Measurements from ENCODE around the gene IL12A. TPM values are rescaled to one million over a fixed set of nuclear protein-coding genes. Genes with fewer than 3 reads are reported as not detected.

Gene IL12A
- total and polyA plus RNA-seq, 10 of the 15 experiments (the other 5 are each of a cell fraction or from before 2014, with no cell fraction given) = 0.50 to 10.9 (median 3.5) TPM

DNA sequence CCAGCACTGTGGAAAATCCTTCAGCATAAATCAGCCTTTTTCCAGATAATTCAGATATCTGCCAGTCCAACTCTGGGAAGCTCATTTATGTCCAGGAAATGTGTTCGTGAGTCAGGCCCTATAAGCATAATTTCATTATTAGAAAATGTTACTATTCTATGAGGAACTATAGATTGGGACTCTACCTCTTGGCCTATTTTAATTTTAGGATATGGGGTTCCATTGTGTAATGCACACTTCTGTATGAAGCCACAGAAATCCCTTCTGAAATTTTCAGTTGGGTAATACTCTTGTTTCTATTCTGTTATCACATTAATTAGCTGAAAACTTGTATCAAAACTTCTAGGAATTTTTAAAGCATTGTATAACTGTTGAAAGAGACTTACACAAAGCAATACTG is 43.9 kb upstream of the IL12A start:
- 0% methylated on average over 1 of the region's 1 CpG for WGBS (ENCODE audit: insufficient coverage, insufficient replicate concordance, low lambda C conversion rate, missing lambda C conversion rate)
- ChIA-PET CTCF (interaction anchor here (1.1 to 2.3 kb wide), 3 partner anchors 59 to 61 kb away, joined by 3 to 11 read pairs (median 5); no protein-coding TSS in a partner anchor), SMC1A (ENCODE audit: uncharacterized antibody, unreplicated experiment) (interaction anchor here (1.0 to 2.0 kb wide), 3 partner anchors 42 to 60 kb away, joined by 5 to 6 read pairs (median 5); no protein-coding TSS in a partner anchor), POLR2A (no interaction called here), RAD21 (ENCODE audit: unreplicated experiment) (interaction anchor here (0.7 to 1.4 kb wide), 2 partner anchors 42 to 60 kb away, joined by 3 to 4 read pairs; no protein-coding TSS in a partner anchor)
- H3K79me2 ChIP-seq (ENCODE audit: control insufficient read depth, insufficient read depth, low read length) = no peaks in the 10 kb centered on the region
- no peaks in the 10 kb centered on the region for H4K20me1 ChIP-seq (ENCODE audit: control insufficient read depth, insufficient read depth)
- H3K27ac ChIP-seq (ENCODE audit: control insufficient read depth, insufficient read depth) = no peak overlapping the region
- H3K9me3 ChIP-seq (replicated peaks; ENCODE audit: control insufficient read depth, insufficient read depth, low read length) = no peaks in the 10 kb centered on the region
- DNase-seq (ENCODE audit: low read depth, low spot score) (no peak), ATAC-seq (no peak), FAIRE-seq (no peak)
- no peak overlapping the region for H3K9ac ChIP-seq (ENCODE audit: control insufficient read depth, insufficient read depth, low read length)
- H3K4me3 ChIP-seq = no peak overlapping the region
- no peak overlapping the region for H3K4me2 ChIP-seq (ENCODE audit: control insufficient read depth, insufficient read depth)
- H3K4me1 ChIP-seq (ENCODE audit: control insufficient read depth, insufficient read depth, low read length) = peaks cover 12% of the 10 kb centered on the region
- H3K36me3 ChIP-seq (ENCODE audit: control insufficient read depth in 2 of 2, insufficient read depth in 2 of 2, low read length in 1 of 2) = no peaks in the 10 kb centered on the region
- intact Hi-C loops (cut with micrococcal nuclease; ENCODE audit: unreplicated experiment) = no loop called here
- in situ Hi-C loops (cut with MboI) = no loop called here
- no peaks in the 10 kb centered on the region for H3K27me3 ChIP-seq (replicated peaks in 1 of 2; ENCODE audit: control insufficient read depth in 2 of 2, insufficient read depth in 2 of 2, low read length in 1 of 2)
- no TSS peak for BruUV-seq (replicated peaks)
- TF ChIP-seq NBN (IDR thresholded peaks at IDR 0.05) = no peak
- no peak for TF ChIP-seq SIN3A (IDR thresholded peaks at IDR 0.05; ENCODE audit: low read depth, low read length)
- no peak for TF ChIP-seq GATAD2B (conservative IDR thresholded peaks at IDR 0.05; ENCODE audit: low read depth)
- no peak for TF ChIP-seq ZNF24 (IDR thresholded peaks at IDR 0.05)
- TF ChIP-seq MTA3 (IDR thresholded peaks at IDR 0.05; ENCODE audit: borderline replicate concordance, low read length) = no peak
- TF ChIP-seq, protein P1, sequence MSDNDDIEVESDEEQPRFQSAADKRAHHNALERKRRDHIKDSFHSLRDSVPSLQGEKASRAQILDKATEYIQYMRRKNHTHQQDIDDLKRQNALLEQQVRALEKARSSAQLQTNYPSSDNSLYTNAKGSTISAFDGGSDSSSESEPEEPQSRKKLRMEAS (IDR thresholded peaks at IDR 0.05; ENCODE audit: low read depth, low read length) = no peak
- TF ChIP-seq SUPT20H (IDR thresholded peaks at IDR 0.05; ENCODE audit: borderline replicate concordance, control insufficient read depth, low read depth, low read length) = no peak
- H2AFZ ChIP-seq (ENCODE audit: control insufficient read depth, low read depth, low read length) = no peak overlapping the region

- no peaks in the 10 kb centered on the region for H3K79me2 ChIP-seq (ENCODE audit: control insufficient read depth, insufficient read depth, low read length)
- POLR2A ChIA-PET = interaction anchor here (0.6 to 1.5 kb wide), 2 partner anchors 44 to 1490 kb away, joined by 4 read pairs; no protein-coding TSS in a partner anchor
- intact Hi-C loops (cut with micrococcal nuclease; ENCODE audit: unreplicated experiment) = no loop called here
- WGBS (ENCODE audit: insufficient coverage, insufficient replicate concordance, low lambda C conversion rate, missing lambda C conversion rate) = 55% methylated on average over 2 of the region's 2 CpGs
- H3K9me3 ChIP-seq (replicated peaks; ENCODE audit: control insufficient read depth, insufficient read depth, low read length) = no peaks in the 10 kb centered on the region
- RAD21 ChIA-PET (ENCODE audit: unreplicated experiment) = interaction anchor here (1.4 to 1.8 kb wide), 2 partner anchors 59 to 61 kb away, joined by 4 to 7 read pairs; no protein-coding TSS in a partner anchor
- H3K27me3 ChIP-seq (replicated peaks in 1 of 2; ENCODE audit: control insufficient read depth in 2 of 2, insufficient read depth in 2 of 2, low read length in 1 of 2) = no peaks in the 10 kb centered on the region
- no peak for DNase-seq (ENCODE audit: low read depth, low spot score)
- H3K4me2 ChIP-seq (ENCODE audit: control insufficient read depth, insufficient read depth) = no peak overlapping the region
- H3K9ac ChIP-seq (ENCODE audit: control insufficient read depth, insufficient read depth, low read length) = no peak overlapping the region
- no peak overlapping the region for H3K4me3 ChIP-seq
- in situ Hi-C loops (cut with MboI) = no loop called here
- H4K20me1 ChIP-seq (ENCODE audit: control insufficient read depth, insufficient read depth) = no peaks in the 10 kb centered on the region
- CTCF ChIA-PET = interaction anchor here (0.6 to 2.3 kb wide), 7 partner anchors 17 to 61 kb away, joined by 3 to 11 read pairs (median 3); no protein-coding TSS in a partner anchor
- H3K27ac ChIP-seq (ENCODE audit: control insufficient read depth, insufficient read depth) = no peak overlapping the region
- no peak for FAIRE-seq
- TF ChIP-seq ZBED1 (IDR thresholded peaks at IDR 0.05; ENCODE audit: borderline replicate concordance) (no peak), SMAD1 (IDR thresholded peaks at IDR 0.05; ENCODE audit: low read depth, partially characterized antibody) (no peak), JUND (IDR thresholded peaks at IDR 0.05; ENCODE audit: low read depth, low read length) (no peak), JUNB (IDR thresholded peaks at IDR 0.05) (no peak), ZNF217 (IDR thresholded peaks at IDR 0.05) (no peak), RUNX3 (IDR thresholded peaks at IDR 0.05; ENCODE audit: low read length) (no peak), SMAD5 (IDR thresholded peaks at IDR 0.05; ENCODE audit: low read depth) (no peak), WRNIP1 (IDR thresholded peaks at IDR 0.05; ENCODE audit: borderline replicate concordance, low read depth, low read length) (no peak)
- TF ChIP-seq, protein P2, sequence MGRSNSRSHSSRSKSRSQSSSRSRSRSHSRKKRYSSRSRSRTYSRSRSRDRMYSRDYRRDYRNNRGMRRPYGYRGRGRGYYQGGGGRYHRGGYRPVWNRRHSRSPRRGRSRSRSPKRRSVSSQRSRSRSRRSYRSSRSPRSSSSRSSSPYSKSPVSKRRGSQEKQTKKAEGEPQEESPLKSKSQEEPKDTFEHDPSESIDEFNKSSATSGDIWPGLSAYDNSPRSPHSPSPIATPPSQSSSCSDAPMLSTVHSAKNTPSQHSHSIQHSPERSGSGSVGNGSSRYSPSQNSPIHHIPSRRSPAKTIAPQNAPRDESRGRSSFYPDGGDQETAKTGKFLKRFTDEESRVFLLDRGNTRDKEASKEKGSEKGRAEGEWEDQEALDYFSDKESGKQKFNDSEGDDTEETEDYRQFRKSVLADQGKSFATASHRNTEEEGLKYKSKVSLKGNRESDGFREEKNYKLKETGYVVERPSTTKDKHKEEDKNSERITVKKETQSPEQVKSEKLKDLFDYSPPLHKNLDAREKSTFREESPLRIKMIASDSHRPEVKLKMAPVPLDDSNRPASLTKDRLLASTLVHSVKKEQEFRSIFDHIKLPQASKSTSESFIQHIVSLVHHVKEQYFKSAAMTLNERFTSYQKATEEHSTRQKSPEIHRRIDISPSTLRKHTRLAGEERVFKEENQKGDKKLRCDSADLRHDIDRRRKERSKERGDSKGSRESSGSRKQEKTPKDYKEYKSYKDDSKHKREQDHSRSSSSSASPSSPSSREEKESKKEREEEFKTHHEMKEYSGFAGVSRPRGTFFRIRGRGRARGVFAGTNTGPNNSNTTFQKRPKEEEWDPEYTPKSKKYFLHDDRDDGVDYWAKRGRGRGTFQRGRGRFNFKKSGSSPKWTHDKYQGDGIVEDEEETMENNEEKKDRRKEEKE (IDR thresholded peaks at IDR 0.05) = no peak
- BruUV-seq (replicated peaks) = no TSS peak
- ATAC-seq = no peak
- H3K36me3 ChIP-seq (ENCODE audit: control insufficient read depth in 2 of 2, insufficient read depth in 2 of 2, low read length in 1 of 2) = no peaks in the 10 kb centered on the region
- H2AFZ ChIP-seq (ENCODE audit: control insufficient read depth, low read depth, low read length) = no peak overlapping the region
- SMC1A ChIA-PET (ENCODE audit: uncharacterized antibody, unreplicated experiment) = interaction anchor here (0.6 to 2.2 kb wide), 10 partner anchors 10 to 61 kb away, joined by 3 to 6 read pairs (median 4); no protein-coding TSS in a partner anchor
- H3K4me1 ChIP-seq (ENCODE audit: control insufficient read depth, insufficient read depth, low read length) = peaks cover 18% of the 10 kb centered on the region
These were observed 42.7 kb upstream of the IL12A start for GRCh38 chr3:159945930-159946329.
